ENCODE measurements around the gene IER5.
A peak's percentile ranks its signal among the peaks of the same experiment; 100 is the strongest.
"Not testable (repeated sequence)": the region's sequence is repeated elsewhere in the genome, so short reads cannot be mapped to it uniquely, and the experiment has no call there.

The IER5 gene

DNA sequence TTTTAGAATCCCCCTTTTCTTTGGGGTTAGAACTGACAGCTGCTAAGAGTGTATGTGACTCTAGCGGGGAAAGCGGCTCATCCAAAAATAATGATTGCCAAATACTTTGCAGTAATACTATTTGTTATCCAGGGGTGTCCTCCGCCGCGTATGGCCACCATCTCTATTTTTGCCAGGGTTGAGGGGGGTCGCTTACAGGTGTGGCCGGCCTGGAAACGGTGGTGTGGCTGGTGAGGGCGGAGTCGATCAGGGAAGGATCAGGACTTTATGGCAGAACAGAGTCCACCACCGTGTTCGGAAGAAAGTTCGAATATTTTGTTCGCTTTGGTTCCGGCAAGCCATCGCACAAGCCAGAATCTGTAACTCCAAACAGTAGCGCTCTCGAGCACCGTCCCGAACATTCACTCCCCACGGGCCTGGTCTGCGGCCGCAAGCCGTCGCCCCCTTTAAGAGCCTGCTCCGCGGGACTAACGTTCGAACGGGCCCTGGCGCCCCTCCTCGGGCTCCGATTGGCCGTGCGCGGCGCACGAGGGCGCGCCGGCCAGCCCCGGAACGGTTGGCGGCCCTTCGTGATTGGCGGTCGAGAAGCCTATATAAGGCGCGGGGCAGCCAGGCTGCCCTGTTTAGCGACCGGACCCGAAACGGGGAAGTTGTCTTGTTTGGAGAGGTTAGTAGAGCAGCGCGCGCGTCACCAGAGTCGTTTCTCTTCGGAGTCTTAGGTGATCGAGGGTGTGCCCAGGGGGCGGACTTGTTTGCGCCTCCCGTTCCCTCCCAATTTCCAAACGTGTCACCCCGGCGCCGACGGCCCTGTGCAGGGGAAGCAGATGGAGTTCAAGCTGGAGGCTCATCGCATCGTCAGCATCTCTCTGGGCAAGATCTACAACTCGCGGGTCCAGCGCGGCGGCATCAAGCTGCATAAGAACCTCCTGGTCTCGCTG is at the start of gene IER5:
Gene IER5 (plus strand): TSS at position 622 of the 938 bp plus-strand sequence. CDS start 203 bp downstream, at position 825.
- peak; percentile 98 for DNase-seq

DNA sequence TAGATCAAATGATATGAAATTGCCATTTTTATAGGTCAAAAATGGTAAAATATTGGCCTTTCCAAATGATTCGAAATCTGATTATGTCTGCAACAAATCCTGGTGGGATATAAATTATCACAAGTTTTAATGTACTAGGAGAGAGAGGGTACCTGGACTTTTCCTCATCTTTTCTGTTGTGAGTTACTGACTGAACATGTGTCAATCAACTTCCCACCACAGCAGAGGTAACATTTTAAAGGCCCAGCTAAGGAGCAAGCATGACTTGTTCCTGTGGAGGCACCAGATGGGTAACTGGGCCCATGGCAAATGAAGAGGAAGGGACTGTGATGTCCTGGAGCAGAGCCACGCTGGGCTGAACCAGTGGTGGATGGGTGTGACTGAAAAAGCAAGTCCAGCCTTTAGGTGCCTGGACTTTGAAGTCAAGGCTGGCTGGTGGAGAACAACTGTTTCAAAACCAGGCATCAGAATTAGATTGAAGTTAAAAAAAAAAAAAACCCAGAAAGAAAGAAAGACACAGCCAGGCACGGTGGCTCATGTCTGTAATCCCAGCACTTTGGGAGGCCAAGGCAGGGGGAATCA is 48.1 kb upstream of the IER5 start:
- no peak for DNase-seq

DNA sequence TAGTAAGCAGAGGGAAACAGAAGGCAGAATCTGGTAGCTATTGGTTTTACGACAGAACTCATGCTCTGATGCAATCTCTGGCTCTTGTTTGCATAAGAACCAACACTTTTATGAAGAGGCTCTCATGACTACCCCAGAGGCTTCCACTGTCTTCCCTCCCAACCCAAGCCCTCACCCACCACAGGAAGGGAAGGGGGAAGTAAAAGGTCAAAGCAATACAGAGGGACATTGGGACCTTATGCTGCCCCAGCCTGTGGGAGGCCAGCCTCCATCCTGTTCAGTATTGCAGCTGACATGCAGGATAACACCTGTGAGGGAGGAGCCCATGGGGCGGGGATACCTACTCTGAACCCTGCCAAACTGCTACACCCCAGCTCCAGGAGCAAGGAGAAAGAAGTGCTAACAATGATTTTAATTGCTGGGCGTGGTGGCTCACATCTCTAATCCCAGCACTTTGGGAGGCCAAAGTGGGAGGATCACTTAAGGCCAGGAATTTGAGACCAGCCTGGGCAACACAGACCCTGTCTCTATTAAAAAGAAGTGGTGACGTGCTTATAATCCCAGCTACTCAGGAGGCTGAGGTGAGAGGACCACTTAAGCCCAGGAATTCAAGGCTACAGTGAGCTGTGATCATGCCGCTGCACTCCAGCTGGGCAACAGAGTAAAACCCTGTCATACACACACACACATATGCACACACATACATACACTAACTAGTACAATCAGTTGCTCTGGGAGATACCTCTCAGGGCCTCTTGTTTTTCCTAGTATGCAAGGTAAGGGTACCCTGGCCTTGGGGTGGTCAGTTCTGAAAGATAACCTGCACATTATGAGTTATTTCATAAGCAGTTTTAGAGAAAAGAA is 45.2 kb upstream of the IER5 start:
- no peak for DNase-seq

DNA sequence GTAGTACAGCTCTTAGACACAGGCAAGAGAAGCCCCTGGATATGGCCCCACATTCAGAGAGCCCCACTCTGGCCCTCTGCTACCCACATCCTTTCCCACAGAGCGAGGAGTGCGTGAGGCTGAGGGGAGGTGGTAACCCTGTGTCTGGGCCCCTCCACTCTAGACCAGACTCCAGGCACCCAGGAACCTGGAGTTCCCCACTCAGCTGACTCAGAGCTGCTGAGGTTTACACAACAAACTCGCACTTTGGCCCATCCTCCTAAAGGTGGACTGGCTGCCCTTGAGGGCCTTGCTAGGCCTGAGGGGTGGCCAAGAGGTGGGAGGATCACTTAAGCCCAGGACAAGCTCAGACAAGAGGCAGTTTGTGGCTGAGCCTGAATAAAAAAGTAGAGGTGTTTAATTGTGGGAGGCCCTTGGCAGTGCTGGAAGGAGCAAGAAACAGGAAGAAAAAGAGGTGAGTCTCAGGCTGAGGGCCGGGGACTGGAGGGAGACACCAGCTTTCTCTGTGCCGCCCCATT is 44.0 kb upstream of the IER5 start:
- peak; percentile 49 for DNase-seq

DNA sequence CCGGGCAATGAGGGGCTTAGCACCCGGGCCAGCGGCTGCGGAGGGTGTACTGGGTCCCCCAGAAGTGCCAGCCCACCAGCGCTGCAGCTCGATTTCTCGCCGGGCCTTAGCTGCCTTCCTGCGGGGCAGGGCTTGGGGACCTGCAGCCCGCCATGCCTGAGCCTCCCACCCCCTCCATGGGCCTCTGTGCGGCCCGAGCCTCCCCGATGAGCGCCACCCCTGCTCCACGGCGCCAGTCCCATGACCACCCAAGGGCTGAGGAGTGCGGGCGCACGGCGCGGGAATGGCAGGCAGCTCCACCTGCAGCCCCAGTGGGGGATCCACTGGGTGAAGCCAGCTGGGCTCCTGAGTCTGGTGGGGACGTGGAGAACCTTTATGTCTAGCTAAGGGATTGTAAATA is 42.6 kb upstream of the IER5 start:
- not testable (repeated sequence) for DNase-seq

DNA sequence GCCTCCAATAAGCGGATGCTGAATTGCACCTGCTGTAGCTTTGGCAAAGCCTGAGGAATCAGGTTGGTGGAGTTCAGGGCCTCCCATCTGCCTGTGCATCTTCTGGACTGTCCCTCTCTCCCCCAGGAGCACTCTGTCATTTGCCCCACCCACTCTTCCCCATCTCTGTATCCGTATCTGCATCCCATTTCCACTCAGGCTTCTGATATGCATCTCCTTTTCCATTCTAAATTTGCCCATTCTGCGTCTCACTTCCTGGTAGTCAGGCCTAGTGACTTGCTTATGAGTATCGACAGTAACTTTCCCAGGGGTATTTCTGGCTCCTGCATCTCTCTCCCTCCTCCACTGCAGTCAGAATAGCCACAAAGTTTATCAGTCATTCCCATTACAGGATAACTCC is 39.1 kb upstream of the IER5 start:
- DNase-seq: no peak

DNA sequence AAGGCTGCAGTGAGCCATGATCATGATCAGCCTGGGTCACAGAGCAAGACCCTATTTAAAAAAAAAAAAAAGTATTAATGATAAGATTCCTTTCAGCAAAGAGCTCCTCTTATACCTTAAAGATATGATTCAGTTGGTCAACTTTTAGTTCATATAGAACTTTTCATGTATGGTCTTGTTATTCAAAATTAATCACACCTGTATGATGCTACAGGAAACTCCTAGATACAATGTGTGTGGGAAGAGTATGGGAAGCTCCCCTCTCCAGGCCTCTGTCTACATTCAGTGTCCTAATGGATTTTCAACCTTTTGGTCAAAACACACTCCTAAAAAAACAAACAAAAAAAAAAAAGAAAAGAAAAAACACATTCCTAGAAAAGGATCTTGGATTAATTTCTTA is 37.6 kb upstream of the IER5 start:
- no peak for DNase-seq

DNA sequence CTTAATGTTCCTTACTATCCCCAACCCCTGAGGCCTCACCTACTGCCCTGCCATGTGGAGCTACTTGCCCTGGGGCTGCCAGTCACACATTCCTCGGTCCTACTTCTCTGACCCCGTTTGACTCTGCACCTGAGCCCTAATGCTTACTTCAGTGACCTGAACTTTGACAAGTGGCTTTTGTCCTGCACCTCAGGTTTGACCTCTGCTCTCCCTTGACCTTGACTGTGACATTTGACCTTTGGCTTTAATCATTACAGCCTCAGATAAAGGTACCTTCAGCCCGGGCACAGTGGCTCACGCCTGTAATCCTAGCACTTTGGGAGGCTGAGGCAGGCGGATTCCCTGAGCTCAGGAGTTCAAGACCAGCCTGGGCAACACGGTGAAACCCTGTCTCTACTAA is 31.9 kb upstream of the IER5 start:
- no peak for DNase-seq

DNA sequence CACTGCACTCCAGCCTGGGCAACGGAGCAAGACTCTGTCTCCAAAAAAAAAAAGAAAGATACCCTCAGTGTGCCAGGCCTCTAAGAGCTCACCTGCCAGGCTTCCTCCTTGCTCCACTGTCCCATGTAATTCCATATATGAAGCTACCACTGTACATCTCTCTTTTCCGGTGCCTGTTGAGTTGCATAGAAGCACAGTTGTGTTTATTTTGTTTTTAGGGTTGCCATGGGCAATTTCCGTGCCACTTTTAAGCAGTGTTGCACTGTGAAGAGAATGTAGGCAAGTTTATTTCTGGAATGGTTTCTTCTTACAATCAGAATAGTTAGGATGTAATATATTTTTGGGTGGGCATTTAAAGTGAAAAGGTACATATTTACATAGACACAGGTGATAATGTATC is 31.4 kb upstream of the IER5 start:
- DNase-seq: no peak

DNA sequence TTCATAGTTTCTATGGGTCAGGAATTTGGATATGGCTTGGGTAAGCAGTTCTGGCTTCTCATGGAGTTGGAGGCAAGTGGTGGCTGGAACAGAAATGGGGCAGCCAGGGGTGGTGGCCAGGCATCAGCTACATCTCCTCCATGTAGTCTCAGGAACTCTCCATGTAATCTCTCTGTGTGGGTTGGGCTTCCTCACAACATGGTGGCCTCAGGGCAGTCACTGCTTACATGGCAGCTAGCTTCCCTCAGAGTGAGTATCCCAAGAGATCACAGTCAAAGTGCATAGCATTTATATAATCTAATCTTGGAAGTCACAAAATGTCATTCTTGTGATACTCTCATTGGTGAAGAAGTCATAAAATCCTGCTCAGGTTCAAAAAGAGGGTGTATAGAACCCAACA is 29.1 kb upstream of the IER5 start:
- DNase-seq: no peak

DNA sequence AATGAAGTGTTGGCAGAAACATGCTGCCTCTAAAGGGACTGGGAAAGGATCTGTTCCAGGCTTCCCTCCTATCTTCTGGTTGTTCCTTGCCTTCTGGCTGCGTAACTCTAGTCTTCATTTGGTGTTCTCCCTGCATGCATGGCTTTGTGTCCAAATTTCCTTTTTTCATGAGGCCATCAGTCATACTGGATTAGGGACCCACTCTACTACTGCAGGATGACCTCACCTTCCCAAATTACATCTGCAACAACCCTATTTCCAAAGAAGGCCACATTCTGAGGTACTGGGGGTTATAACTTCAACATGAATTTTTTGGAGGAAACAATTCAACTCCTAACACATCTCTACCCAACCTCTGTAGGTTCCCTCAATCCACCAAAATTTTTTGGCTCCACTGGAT is 28.4 kb upstream of the IER5 start:
- no peak for DNase-seq

DNA sequence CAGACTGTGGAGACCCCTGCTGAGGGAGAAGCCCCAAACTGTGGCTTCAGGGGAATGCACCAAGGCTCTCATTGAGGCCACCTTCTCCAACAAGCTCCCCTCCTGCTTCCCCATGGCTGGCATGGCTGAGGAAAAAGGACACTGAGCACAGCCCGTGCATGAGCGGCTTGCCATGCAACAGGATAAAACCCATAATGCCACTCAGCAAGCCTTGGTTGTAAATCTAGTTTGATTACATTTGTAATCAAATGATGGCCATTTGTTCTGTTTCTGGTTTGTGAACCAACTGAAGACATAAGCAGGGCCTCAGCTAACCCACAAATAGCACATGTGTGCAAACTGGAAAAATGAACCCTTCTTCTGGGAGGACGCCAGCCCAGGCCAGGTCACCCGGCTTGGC is 27.6 kb upstream of the IER5 start:
- DNase-seq: not testable (repeated sequence)

DNA sequence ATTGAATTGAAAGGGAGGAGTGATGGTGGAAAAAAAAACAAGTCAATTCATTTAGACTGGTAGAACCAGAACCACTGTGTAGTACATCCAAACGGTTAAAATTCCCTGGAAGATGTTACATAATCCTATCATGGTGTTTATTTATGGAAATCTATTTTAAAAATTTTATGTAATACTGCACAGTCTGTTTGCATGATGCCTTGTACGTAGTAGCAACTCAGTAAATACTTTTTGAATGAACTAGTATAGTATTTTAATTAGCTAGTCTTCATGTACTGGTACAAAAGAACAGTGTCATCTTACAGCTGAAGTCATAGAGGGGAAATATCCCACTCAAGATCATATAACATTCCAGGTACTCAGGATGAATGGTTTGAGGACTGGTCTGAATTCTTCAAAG is 27.0 kb upstream of the IER5 start:
- no peak for DNase-seq

DNA sequence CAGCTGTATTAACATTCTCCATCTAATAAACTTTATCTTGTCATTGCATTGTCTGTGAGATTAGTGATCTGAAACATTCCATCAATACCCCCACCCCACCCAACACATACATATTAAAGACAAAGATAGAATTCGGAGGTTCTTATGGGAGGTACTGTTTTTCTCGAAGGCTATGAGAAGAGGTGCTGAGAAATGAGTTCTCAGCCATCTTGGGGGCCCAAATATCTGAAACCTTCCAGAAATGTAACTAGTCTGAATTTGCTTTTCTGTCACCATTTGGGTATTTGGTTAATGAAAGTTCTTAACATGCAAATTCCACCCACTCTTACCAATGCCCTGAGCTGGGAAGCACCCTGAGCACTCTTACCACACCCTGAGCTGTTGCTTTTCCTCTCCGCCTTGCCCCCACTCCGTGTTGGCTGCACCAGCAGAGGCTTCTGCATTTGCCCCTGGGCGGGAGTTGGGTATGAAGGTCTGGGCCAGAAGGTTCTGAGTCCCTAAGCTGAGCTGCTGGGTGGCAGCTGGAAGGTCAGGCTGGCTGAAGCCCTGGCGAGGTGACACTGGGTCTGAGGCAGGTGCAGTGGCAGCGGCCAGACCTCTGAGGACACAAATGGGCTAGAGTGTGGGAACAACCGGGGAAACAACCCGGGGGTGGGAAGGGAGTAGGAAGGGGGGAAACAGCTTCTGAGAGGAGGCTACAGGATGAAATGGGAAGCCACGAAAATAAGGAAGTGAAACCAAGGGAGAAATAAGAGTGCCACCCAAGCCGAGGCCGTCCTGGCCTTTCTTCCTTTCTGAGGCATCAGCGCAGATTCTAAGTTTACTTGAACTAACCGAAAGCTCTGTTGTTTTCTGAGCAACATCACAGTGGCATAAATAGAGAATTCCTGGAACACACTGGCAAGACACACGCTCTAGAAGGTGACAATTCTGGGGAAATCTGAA is 26.3 kb upstream of the IER5 start:
- DNase-seq: peak; percentile 39

DNA sequence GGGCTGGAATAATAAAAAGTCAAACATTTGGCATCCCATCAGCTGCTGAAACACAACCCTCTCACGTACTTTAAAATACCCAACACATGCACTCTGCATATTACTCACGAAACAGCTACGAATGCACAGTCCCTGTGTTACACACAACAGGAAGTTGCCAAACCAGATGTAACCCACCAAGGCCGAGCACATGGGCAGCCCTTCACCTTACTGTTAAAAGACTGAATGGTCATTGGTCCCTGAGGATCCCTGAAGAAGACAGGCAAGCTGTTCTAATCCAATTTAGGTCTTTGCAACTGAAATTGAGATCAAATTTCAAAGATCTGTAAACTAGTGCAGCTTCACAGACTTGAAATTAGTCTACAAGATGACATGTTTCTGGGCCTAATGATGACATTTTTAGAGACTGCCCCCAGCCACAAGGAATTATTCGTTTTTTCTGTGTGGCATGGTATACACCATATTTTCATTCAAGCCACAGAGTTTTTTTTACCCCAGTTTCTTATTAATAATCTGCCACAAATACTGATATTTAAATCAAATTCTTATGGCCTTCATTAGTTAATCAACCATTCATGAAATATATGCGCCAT is 25.6 kb upstream of the IER5 start:
- DNase-seq: peak; percentile 46

DNA sequence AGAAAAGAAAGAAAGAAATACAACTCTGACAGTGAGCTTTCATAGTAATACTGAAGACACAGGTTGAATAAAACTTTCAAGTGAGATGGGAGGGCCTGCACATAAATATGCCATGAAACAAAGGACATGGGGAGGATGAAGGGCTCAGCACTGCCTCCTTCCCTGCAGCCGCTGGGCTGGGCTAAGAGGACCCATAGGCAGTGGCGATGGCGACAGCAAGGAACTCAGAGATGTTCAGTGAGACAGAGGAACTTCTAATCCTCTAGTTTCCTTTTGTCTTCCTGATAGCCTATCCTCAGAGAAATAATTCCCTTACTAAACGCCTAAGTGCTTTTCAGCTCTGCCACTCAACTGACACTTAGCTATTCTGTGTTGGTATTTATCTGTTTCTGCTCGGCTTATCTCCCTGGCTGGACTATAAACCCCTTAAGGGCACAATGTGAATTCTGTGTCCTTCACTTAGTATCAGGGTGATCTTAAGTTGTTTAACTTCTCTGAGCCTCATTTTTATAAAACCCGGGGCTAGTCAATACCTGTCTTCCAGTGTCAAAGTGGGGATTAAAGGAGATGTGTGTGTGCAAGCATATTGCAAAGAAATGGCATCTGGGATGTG is 24.4 kb upstream of the IER5 start:
- DNase-seq: no peak

DNA sequence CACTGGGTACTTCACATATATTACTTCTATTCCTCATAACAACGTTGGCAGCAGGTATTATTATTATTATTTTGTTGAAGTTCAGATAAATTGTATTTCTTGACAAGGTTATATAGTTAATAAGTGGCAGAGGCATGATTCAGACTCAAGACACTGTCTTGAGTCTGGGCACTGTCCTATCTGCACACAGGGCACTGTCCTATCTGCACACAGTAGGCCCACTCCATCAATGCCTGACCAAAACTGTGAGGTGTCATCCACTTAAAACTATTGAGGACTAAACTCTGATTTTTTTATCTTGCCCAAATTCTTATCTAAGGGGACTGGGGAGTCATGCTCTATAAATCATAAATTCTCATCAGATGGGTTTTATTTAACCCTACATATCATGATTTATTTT is 23.8 kb upstream of the IER5 start:
- no peak for DNase-seq

DNA sequence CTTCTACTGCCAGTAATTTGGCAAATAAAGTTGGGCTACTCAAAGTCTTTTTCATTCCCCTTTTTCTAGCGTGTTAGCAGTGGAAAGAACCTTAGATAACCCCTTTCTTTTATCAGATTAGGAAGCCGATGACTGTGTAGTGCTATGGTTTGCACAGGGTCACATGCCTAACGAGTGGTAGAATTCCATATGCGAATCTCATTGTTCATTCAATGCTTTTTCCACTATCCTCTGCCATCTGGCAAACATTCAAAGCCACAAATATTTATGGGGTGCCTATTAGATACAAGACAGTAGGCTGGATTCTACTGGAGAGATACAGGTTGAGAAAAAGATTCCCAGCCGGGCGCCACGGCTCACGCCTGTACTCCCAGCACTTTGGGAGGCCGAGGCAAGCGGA is 14.9 kb upstream of the IER5 start:
- DNase-seq: no peak

DNA sequence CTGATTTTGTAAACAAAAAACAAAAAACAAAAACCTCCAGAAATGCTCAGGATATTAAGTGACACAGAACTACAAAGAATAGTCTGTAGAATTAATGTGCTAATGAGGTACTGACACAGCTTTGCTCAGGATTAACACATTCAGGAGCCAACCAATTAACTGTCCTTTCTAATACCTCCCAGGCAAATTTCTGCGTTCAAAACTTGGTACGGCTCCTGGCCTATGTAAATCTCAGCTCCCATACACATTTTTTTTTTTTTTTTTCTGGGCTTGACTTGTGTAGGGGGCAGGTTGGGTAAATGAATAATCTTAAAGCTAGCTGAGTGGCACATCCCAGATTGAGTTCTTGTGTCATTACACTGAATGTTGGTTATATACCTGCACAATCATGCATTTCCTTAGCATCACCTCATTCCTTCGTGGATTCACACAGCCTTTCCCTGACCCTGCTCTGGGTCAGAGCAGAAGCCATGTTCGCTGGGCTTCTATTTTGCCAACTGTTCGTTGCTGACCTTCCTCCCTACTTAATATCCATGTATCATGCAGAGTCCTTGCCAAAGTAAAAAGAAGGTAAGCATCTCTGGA is 12.6 kb upstream of the IER5 start:
- DNase-seq: no peak

DNA sequence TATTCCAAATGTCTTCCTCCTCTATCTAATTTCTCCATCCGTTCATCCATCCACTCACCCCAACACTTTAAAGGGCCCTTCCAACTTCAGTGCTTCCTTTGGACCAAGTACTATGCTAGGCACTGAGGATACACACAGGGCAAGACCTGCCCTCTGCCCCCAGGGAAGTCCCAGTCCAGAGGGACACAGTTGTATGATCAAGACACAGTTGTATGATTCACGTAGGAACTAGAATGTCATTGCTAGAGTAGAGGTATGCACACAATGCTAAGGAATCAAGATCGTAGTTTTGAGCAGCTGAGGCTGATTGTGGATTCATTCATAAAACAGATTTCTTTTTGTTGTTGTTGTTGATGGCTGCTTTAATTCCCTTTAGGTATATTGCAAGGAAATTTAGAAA is 11.6 kb upstream of the IER5 start:
- DNase-seq: no peak
